GM21825 (cell line): ENCODE results near the gene G6PC3.
"Not testable (repeated sequence)": the region's sequence is repeated elsewhere in the genome, so short reads cannot be mapped to it uniquely, and the experiment has no call there.

Experiments
- ATAC-seq: cut with Tn5 transposase; IDR thresholded peaks from one replicate; pipeline ENCODE4 v1.9.1; 2021; ENCODE audit warnings: mild to moderate bottlenecking, moderate library complexity; ENCODE audit not compliant: unreplicated experiment

Gene G6PC3

GRCh38 chr17:44082256-44082927, 11.9 kb downstream of the G6PC3 start:
- no peak for ATAC-seq

- ATAC-seq = no peak
These were observed 12.8 kb downstream of the G6PC3 start for GRCh38 chr17:44083250-44083849.

- no peak for ATAC-seq
These were observed 13.6 kb downstream of the G6PC3 start for GRCh38 chr17:44084131-44084538.

- ATAC-seq = no peak
These were observed 14.4 kb downstream of the G6PC3 start for GRCh38 chr17:44084921-44085320.

GRCh38 chr17:44085908-44086307, 15.4 kb downstream of the G6PC3 start:
- ATAC-seq = no peak

- no peak for ATAC-seq
These were observed 16.1 kb downstream of the G6PC3 start for GRCh38 chr17:44086364-44087311.

GRCh38 chr17:44087319-44087718, 16.8 kb downstream of the G6PC3 start:
- ATAC-seq = no peak

GRCh38 chr17:44088254-44088653, 17.7 kb downstream of the G6PC3 start:
- no peak for ATAC-seq

GRCh38 chr17:44091200-44091997, 20.9 kb downstream of the G6PC3 start:
- ATAC-seq = no peak

- no peak for ATAC-seq
These were observed 21.5 kb downstream of the G6PC3 start for GRCh38 chr17:44092051-44092450.

GRCh38 chr17:44093231-44093900, 22.8 kb downstream of the G6PC3 start:
- no peak for ATAC-seq

GRCh38 chr17:44094701-44095387, 24.3 kb downstream of the G6PC3 start:
- no peak for ATAC-seq

- no peak for ATAC-seq
These were observed 24.8 kb downstream of the G6PC3 start for GRCh38 chr17:44095388-44095646.

- ATAC-seq = no peak
These were observed 25.3 kb downstream of the G6PC3 start for GRCh38 chr17:44095647-44096496.

GRCh38 chr17:44097110-44097958, 26.8 kb downstream of the G6PC3 start:
- ATAC-seq = no peak

- ATAC-seq = not testable (repeated sequence)
These were observed 31.3 kb downstream of the G6PC3 start for GRCh38 chr17:44101858-44102257.

- ATAC-seq = no peak
These were observed 32.5 kb downstream of the G6PC3 start for GRCh38 chr17:44102849-44103622.
